Stimulated activated naive CD4-positive, alpha-beta T cell treated with Interleukin-2 at 50 U/mL for 16 hours (primary cell): Measurements from ENCODE around the gene LHX5.

Experiments
- DNase-seq: peaks from one replicate; lab custom pipeline; 2025; lab: John Stamatoyannopoulos, UW

The LHX5 gene

DNA sequence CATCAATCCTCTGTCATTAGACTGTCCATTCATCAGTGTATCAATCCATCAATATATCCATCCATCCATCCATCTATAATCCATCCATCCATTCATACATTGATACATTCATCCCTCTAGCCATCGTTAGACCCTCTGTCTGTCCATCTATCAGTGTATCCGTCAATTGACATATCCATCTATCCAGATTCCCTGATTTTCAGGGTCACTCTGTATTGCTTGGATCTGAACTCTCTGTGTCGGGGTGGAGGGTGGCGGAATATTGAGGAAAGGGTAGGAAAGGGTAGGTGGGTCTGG is 32.4 kb downstream of the LHX5 start:
- no peak for DNase-seq

DNA sequence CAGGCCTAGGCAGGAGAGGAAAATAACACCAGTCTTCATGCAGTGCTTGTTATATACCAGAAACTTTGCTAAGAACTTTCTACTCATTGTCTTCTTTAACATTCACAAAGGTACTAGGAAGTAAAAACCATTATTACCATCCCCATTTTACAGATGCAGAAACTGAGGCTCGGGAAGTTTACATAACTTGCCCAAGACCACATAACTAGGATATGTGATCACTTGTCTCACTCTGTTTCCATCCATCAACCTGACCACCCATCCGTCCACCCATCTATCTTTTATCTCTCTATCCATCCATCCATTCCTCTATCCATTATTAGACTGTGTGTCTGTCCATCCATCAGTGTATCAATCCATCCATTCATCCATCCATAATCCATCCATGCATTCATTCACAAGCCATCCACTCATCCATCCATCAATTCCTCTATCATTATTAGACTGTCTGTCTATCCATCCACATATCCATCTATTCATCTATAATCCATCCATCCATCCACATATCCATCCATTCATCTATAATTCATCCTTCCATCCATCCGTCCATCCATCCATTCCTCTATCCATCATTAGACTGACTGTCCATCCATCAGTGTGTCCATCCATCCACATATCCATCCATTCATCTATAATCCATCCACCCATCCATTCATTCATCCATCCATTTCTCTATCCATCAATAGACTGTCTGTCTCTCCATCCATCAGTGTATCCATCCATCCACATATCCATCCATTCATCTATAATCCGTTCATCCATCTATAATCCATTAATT is 33.0 kb downstream of the LHX5 start:
- DNase-seq = no peak

DNA sequence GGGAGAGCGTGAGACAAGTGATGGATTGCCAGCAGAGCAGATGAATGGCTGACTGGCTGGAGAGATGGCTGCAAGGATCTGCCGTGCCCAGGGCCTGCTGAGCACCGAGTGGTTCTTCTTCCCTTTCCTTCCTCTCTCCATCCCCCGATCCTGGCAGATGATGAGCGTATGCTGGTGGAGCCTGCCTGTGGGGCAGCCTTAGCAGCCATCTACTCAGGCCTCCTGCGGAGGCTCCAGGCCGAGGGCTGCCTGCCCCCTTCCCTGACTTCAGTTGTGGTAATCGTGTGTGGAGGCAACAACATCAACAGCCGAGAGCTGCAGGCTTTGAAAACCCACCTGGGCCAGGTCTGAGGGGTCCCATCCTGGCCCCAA is 34.0 kb downstream of the LHX5 start:
- DNase-seq = no peak

DNA sequence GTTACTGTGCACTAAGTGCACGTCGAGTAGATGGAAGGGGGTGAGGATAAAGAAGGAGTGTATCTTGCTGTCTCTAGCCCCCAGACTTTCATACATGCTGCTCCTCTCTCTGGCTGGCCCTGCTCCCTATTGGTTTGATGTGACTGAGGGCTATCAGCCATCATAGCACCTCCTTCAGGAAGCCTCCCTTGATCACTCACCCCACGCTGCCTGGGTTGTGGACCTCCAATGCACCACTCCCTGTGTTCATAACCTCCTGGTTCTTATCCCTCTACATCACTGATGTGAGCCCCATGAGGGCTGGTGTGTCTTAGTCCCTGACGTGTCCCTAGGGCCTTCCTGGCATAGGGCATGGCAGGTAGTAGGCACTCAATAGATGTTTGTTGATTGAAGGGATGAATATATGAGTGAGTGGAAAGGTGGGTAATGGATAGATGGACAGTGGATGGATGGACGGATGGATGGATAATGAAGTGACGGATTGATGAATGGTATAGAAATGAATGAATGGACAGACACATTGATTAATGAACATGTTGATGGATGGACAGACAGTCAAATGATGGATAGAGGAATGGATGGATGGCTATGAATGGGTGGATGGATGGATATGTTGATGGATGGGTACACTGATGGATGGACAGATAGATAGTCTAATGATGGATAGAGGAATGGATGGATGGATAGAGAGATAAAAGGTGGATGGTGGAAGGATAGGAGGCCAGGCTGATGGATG is 34.5 kb downstream of the LHX5 start:
- no peak for DNase-seq

DNA sequence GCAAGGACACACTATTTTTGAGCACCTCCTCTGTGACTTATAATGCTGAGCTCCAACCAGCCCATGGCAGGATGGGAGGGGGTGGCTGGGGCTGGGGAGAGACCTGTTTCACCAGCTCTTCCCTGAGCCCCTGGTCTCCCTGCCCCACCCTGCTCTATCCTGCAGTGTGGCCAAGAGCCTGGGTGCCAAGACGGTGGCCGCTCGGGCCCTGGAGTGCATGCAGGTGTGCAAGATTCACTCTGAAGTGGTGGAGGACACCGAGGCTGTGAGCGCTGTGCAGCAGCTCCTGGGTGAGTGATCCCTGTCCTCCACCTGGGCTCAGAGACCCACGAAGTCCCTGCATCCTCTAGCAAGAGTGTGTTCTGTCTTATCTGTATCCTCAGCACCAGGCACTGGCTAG is 35.1 kb downstream of the LHX5 start:
- no peak for DNase-seq

DNA sequence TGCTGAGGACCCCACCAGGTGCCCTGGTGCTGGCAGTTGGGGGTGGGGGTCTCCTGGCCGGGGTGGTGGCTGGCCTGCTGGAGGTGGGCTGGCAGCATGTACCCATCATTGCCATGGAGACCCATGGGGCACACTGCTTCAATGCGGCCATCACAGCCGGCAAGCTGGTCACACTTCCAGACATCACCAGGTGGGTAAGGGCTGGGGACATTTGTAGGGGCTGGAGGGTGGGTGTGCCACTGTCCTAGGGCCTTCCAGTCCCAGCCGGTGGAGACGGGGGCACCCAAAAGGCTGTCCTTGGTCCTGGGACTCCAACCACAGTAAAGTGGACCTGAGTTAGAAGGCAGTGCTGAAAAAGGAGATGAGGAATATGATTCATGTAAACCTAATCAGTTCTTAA is 36.3 kb downstream of the LHX5 start:
- no peak for DNase-seq

DNA sequence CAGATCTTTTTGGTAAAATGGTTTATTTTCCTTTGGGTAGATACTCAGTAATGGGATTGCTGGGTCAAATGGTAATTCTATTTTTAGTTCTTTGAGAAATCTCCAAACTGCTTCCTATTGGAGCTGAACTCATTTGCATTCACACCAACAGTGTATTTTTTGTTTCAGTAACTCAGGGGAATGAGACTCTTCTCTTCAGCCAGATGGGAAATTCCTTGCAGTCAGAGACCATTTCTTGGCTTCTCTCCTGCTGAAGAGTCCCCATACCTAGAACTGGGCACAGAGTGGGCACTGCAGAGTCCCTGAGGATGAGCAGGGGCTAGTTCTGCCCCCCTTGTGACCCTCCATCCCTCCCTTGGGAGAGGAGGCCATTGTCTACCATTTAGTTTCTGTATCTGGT is 38.7 kb downstream of the LHX5 start:
- DNase-seq = no peak

DNA sequence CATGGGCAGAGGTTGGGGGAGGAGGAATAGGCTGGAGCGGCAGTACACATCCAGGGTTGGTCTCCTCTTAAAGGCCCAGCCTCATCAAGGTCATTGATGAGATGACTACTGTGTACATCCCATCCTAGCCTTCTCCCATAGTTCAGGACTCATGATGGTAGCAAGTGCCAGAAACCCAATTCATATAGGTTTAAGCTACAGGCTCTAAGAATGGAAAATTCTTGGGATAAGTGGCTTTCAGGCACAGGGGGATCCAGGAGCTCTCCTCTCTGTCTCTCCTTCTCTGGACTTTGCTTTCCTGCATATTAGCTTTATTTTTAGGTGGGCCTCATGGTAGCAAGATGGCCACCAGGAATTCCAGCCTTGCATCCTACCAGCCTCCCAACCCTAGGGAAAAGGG is 43.2 kb downstream of the LHX5 start:
- DNase-seq = no peak

DNA sequence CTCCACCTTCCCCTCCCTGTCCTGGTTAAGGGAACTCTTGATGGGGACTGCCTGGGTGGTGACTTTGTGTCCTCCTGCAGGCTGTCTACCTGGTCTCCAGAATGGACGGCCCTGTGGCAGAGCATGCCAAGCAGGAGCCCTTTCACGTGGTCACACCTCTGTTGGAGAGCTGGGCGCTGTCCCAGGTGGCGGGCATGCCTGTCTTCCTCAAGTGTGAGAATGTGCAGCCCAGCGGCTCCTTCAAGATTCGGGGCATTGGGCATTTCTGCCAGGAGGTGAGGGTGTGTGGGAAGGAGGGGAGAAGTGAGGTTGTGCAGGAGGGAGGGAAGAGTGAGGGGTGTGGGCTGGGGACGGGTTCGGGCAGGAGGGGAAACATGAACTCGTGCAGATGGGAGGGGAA is 43.8 kb downstream of the LHX5 start:
- DNase-seq = no peak

DNA sequence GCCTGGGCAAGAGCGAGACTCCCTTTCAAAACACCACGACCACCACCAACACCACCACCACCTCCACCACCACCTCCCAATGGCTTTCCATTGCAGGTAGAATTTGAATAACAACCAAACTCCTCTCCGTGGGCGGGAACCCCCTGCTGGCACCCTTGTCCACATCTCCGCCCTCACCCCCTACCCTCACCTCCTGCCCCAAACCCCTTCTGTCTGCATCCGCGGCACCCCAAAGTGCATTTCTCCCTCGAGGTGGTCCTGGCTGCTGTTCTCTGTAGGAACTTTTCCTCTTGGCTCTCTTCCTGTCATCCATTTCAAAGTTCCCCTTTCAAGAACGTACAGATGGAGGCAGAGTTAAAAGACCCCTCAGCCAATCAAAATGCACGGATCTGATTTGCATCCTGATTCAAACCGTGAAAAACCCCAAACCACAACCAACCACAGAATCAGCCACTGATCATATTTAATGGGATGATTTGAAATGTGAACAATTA is 45.7 kb downstream of the LHX5 start:
- no peak for DNase-seq

DNA sequence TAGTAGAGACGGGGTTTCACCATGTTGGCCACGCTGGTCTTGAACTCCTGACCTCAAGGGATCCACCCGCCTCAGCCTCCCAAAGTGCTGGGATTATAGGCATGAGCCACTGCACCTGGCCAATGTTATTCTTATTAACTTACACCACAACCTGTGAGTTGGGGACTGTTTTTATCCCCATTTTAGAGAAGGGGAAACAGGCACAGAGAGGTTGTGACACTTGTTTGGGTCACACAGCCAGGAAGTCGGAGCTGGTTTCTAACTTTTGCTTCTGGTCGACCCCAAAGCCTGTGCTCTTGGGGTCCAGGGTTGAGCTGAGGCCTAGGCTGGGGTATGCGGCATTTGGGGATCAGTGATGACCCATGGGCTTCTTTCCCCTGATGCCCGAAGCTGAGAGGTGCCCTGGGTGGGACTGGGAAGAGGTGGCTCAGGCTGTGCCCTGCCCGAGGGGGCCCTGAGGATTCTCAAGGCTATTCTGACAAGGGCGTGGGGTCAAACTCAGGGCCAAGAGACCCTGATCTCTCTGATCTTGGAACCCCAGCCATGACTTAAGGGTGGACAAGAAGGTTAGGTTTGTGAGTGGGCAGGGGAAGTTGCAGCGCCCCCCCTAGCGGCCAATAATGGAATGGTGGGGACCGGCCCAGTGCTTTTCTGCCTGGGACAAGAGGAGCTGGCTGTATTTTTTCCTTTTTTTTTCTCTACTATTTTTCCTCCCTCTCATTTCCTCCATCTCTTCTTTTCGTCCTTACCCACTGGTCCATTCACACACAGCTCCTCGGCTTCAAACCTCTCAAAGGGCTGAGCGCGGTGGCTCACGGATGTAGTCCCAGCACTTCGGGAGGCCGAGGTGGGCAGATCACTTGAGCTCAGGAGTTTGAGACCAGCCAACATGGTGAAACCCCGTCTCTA is 46.5 kb downstream of the LHX5 start:
- DNase-seq = peak; percentile 26

DNA sequence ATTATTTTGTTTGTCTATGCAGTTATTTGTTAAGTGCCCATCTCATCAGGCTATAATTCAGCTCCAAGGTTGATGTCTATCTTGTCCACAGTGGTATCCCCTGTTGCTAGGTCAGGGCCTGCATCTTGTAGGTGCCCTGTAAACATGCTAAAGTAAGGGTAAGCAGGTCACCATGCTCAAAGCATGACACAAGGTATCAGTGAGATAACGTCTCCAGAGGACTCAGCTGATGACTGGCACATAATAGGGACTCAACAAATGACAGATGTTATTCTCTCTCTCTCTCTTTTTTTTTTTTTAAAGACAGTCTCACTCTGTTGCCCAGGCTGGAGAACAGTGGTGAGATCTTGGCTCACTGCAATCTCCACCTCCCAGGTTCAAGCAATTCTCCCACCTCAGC is 47.2 kb downstream of the LHX5 start:
- no peak for DNase-seq

DNA sequence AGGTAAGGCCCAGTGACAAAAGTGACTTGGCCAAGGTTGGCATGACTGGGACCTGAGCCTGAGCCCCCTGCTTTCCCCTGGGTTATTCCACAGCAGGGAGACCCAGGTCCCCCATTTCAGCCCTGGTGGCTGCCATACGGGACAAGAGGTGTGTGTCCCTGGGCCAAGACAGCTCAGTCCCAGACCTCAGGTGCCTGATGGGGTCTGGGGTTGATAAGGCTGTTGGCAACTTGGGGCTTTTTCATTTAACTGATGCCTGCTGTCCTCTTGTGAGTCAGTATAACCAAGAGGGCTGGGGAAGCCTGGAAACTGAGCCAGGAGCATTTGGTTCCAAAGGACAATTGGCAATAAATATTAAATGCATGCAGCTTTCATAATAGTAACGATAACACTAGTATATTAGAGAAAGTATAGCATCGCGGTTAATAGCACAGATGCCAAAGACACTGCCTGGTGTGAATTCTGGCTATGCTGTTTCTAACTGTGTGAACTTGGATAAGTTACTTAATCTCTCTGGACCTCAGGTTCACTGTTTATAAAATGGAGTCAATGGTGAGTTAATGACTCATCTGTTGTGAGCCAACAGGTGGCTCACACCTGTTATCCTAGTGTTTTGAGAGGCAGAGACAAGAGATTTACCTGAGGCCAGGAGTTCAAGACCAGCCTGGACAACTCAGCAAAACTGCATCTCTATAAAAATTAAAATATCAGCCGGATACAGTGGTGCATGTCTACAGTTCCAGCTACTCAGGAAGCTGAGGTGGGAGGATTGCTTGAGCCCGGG is 48.6 kb downstream of the LHX5 start:
- no peak for DNase-seq

DNA sequence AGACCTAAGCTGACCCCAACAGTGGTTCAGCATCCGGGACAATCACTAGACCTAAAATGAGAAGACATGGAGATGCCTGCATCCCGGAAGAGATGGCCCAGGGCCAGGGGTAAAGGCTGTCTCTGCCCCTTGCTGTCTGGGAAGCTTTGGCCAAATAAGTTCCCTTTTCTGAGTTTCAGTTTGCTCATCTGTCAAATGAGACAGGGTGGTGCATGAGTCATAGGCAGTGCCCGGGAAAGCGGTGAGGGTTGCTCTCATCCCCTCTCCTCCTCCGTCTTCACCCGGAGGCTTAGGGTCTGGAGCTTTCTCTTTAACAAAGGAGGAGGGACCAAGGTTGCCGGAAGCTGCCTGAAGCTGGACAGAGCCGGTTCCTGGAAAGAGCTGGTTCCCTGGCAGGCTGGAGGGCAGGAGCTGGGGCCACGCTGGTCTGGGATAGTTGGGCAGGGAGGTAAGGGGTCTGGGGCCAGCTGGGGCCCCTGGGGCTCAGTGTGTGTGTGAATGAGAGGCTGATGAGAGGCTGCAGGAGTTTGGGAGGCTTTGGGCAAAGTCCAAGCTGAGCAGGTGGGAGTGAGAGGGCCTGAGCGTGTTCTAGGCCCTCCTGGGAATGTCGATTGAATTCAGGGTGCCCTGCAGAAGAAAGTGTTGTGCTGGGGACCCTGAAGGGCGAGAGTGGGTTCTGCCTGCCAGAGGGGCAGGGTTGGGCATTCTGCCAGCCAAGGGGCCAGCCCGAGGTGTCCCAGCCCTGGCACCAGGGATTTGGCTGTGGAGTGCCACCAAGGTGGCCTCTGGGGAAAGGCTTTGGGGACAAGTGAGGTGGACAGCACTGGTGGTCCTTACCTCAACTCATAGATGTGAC is 49.4 kb downstream of the LHX5 start, which contains the start of gene SDSL:
Gene SDSL, plus strand, starts transcription at position 351 of the 856 bp plus-strand sequence. CDS start 5,603 bp downstream, outside the sequence.
- no peak for DNase-seq

DNA sequence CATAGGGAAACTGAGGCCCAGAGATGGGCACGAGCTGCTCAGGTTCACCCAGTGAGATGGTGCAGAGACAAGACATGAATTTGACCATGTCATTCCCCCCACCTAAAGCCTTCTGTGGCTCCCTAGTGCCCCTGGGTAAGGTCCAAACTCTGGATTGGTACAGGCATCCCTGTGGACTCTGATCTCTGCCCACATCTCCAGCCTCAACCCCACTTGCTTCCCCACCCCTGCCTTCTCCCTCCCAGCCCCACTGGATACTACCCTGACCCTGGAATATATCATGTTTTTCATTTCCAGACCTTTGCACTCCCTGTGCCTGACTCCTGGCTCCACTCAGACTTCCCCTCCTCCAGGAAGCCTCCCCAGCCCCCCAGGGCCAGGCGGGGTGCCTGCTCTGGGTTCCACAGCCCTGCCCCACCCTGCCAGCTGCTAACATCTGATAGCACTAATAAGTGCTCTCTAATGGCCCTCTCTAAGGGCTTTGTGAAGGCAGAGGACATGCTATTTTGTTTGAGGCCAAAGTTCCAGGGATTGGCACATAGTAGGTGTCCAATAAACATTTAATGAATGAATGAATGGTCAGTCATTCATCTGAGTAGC is 50.6 kb downstream of the LHX5 start:
- DNase-seq = no peak

DNA sequence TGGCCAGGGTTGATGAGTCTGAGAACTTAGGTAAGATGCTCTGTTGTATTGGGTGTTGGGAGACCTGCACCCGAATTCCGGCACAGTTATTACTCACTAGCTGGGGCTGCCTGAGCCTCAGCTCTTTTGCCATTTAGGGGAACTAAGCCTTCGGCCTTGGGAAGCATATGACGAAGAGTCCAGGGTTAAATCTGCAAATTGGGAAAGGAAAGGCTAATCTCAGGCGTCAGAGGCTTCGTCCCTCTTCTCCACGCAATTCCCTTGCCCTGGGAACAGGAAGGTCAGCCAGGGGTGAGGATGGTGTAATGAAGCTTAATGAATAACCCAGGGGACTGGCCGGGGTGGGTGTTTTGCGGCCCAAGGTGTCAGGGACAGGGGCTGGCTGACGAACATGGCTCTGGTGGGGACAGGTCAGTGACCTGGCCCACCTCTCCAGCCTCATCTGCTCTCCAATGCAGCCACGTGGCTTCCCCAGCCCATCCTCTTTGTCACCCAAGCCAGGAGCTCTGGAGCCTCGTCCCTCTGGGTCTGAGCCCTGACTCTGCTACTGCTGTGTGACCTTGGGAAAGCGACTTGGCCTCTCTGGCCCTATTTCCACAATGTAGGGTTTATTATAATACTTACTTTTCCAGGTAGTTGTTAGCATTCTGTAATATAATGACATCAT is 53.3 kb downstream of the LHX5 start:
- no peak for DNase-seq

DNA sequence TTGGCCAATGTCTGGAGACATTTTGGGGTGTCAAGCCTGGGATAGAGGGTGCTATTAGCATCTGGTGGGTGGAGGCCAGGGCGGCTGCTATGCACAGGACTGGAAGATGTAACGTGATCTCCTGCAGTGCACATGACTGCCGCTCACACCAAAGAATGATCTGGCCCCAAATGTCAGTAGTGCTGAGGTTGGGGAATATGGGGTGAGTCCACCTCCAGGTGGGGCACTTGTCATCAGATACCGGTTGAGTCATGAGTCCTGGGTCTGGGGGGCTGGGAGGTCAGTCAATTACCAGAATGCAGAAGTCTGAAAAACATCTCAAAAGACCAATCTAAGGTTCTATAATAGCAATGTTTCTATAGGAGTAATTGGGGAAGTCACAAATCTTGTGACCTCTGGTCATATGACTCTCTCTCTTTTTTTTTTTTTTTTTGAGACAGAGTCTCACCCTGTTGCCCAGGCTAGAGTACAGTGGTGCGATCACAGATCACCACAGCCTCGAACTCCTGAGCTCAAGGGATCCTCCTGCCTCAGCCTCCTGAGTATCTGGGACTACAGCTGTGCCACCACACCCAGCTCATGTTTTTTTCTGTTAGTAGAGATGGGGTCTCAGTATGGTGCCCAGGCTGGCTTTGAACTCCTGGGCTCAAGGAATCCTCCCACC is 55.4 kb downstream of the LHX5 start:
- no peak for DNase-seq

DNA sequence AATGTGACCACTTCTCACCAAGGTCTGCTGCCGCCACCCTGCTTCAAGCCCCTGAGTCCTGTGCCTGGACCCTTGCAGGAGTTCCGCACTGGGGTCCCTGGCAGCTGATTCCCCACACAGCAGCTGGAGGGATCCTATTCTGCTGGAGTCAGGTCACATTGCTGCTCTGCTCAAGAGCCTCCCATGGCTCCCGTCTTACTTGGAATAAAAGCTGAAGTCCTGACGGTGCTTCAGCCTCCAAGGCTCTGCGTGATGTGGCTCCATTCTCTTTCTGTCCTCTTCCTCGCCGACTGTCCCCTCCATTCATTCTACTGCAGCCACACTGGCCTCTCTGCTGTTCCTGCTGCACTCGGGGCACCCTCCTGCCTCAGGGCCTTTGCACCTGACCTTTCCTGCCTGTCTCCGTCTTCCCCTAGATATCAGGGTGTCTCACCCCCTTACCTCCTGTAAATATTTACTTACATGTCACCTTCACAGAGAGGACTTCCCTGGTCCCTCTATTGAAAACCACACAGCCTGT is 57.1 kb downstream of the LHX5 start:
- DNase-seq = no peak

DNA sequence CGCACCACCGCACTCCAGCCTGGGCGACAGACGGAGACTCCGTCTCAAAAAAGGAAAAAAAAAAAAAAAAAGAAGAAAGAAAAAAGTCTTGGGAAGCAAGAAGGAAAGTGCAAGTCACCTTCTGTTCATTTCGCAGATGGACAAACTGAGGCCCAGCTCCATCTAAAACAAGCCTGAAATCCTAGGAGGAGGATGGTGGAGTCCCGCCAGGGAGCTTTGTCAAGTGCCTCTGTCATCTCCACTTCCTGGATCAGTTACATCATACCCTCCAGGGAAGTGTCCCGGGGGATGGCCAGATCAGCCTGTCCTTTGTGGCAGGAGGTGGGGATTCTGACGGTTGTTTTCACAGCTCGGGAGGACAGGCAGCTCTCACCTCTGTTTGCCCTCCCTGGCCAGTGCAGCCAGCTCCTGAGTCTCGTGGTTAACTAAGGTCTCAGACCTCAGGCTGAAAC is 58.2 kb downstream of the LHX5 start:
- no peak for DNase-seq
